ENCODE measurements around the gene CYP26B1.

- TF ChIP-seq TAF1 (IDR thresholded peaks at IDR 0.05; ENCODE audit: borderline replicate concordance, low read depth, low read length) (no peak), POLR2A (IDR thresholded peaks at IDR 0.05; ENCODE audit: low read depth, low read length) (no peak), POLR2AphosphoS5 (IDR thresholded peaks at IDR 0.05; ENCODE audit: low read depth, low read length) (no peak)
These were observed 15.5 kb downstream of the CYP26B1 start for GRCh38 chr2:72131916-72132841.

All from GM12892 (cell line).